ENCODE data around the gene BARD1.

DNA sequence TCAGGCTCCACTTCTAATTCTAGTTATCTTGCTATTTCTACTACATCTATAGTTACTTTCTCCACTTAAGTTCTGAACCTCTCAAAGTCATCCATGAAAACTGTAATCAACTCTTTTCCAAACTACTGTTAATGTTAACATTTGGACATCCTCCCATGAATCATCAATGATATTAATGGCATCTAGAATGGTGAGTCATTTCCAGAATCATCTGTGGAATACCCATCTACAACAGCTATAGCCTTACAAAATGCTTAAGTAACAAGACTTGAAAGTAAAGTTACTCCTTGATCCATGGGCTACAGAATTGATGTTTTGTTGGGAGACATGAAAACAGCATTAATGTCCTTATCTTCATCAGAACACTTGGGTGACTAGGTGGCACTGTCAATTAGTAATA is 35.4 kb downstream of the BARD1 start:
- TF ChIP-seq CEBPB (IDR thresholded peaks at IDR 0.05): no peak
- no peak for TF ChIP-seq ESRRA (IDR thresholded peaks at IDR 0.05; ENCODE audit: borderline replicate concordance, low read length)
- TF ChIP-seq CTCF (IDR thresholded peaks at IDR 0.05): no peak
- no peak for TF ChIP-seq RNF2 (IDR thresholded peaks at IDR 0.05; ENCODE audit: borderline replicate concordance, low read depth)
- TF ChIP-seq CHD2 (IDR thresholded peaks at IDR 0.05; ENCODE audit: low read length, partially characterized antibody): no peak
- TF ChIP-seq POLR2A (IDR thresholded peaks at IDR 0.05; ENCODE audit: low read length): no peak
- TF ChIP-seq NFE2L2 (conservative IDR thresholded peaks at IDR 0.05; ENCODE audit: low read length): no peak
- TF ChIP-seq BCL3 (IDR thresholded peaks at IDR 0.05): no peak
- TF ChIP-seq KDM5A (IDR thresholded peaks at IDR 0.05): no peak
- TF ChIP-seq POLR2AphosphoS2 (conservative IDR thresholded peaks at IDR 0.05; ENCODE audit: low read length): no peak
- no peak for TF ChIP-seq HMGXB4 (CRISPR knock-in tag; IDR thresholded peaks at IDR 0.05; ENCODE audit: borderline replicate concordance)

Data from A549 (cell line).